OCI-LY7 (cell line): ENCODE results near the gene SH2B2. TPM values are rescaled to one million over a fixed set of nuclear protein-coding genes. Genes with fewer than 3 reads are reported as not detected.

ENCODE experiments used
- BruUV-seq: library from RNA; stranded (reverse); fragments of 400-500 nt; replicated peaks from 2 replicates; lab custom pipeline; 2021; lab: Mats Ljungman, UMichigan
- CTCF ChIA-PET: fragments of 300-600 bp; sonication (Branson Sonifier 250); formaldehyde crosslinking; loops from one replicate; lab custom pipeline; 2022; ENCODE audit warnings: antibody characterized with exemption; ENCODE audit not compliant: unreplicated experiment; lab: Charles Lee
- POLR2A ChIA-PET: fragments of 300-600 bp; sonication (Branson Sonifier 250); formaldehyde crosslinking; loops from one replicate; lab custom pipeline; 2022; ENCODE audit warnings: antibody characterized with exemption; lab: Charles Lee
- DNase-seq: peaks from one replicate; pipeline ENCODE4 v3.0.0-alpha.2; 2015; ENCODE audit warnings: low spot score
- H2AFZ ChIP-seq: fragments of 200-600 bp; sonication (generic), shearing (Covaris generic); 2 replicates; pipeline ENCODE4 v1.6.1; 2014; ENCODE audit warnings: mild to moderate bottlenecking, antibody characterized with exemption, low read length, moderate library complexity
- H3K27ac ChIP-seq: fragments of 200-600 bp; sonication (generic); 2 replicates; pipeline ENCODE4 v1.5.1; 2014; ENCODE audit warnings: mixed run types, low read depth, mild to moderate bottlenecking, moderate library complexity, low read length, inconsistent platforms; ENCODE audit not compliant: poor library complexity, severe bottlenecking
- H3K36me3 ChIP-seq: fragments of 200-600 bp; sonication (generic); 2 replicates; pipeline ENCODE4 v1.6.1; 2014; ENCODE audit warnings: mild to moderate bottlenecking, antibody characterized with exemption, low read length, moderate library complexity, mixed read lengths; ENCODE audit not compliant: insufficient read depth
- H3K4me1 ChIP-seq: fragments of 200-600 bp; sonication (generic); 2 replicates; pipeline ENCODE4 v1.5.1; 2014; ENCODE audit warnings: mild to moderate bottlenecking, low read length; ENCODE audit not compliant: insufficient read depth, poor library complexity, severe bottlenecking
- H3K4me2 ChIP-seq: fragments of 200-600 bp; sonication (generic); 2 replicates; pipeline ENCODE4 v1.6.1; 2014; ENCODE audit warnings: mild to moderate bottlenecking, low read length
- H3K4me3 ChIP-seq: fragments of 200-600 bp; sonication (generic); 2 replicates; pipeline ENCODE4 v1.5.1; 2014; ENCODE audit warnings: mild to moderate bottlenecking, low read depth, low read length; ENCODE audit not compliant: poor library complexity, severe bottlenecking
- H3K79me2 ChIP-seq: fragments of 200-600 bp; sonication (generic); 2 replicates; pipeline ENCODE4 v1.6.1; 2016; ENCODE audit warnings: low read depth, mild to moderate bottlenecking, low read length, moderate library complexity, mixed read lengths; ENCODE audit not compliant: insufficient read depth
- H3K9me2 ChIP-seq: fragments of 200-600 bp; sonication (generic); 2 replicates; pipeline ENCODE4 v1.6.1; 2016; ENCODE audit warnings: mild to moderate bottlenecking, low read length, mixed read lengths; ENCODE audit not compliant: insufficient read depth
- H3K9me3 ChIP-seq: fragments of 200-600 bp; sonication (generic); 2 replicates; pipeline ENCODE4 v1.6.1; 2014; ENCODE audit warnings: mild to moderate bottlenecking, mixed run types, low read length, mixed read lengths
- H4K20me1 ChIP-seq: fragments of 200-600 bp; sonication (generic); 2 replicates; pipeline ENCODE4 v1.6.1; 2014; ENCODE audit warnings: mild to moderate bottlenecking, antibody characterized with exemption, low read length, moderate library complexity, mixed read lengths; ENCODE audit not compliant: insufficient read depth
- EZH2phosphoT487 ChIP-seq: fragments of 200-600 bp; sonication (generic); IDR thresholded peaks from 2 replicates; pipeline ENCODE4 v1.6.1; 2018; ENCODE audit warnings: low read depth, borderline replicate concordance, mild to moderate bottlenecking, mixed run types, antibody characterized with exemption, low read length, moderate library complexity, mixed read lengths
- intact Hi-C: fragments of 100-400 bp; cut with micrococcal nuclease; formaldehyde crosslinking; loops from one replicate; pipeline ENCODE4 v1.10.0; 2022; ENCODE audit not compliant: unreplicated experiment
- total RNA-seq, 2 experiments: library from RNA; depleted of rRNA in 1 of 2; stranded (reverse); fragments of >200 nt in 1 of 2; shearing (Covaris generic) in 1 of 2; gene quantifications; 2 replicates each; pipeline ENCODE4 v1.2.3, GENCODE V29; 2014 to 2022
- TF ChIP-seq, protein P1 (sequence below): fragments of 200-600 bp; sonication (generic); conservative IDR thresholded peaks from 2 replicates; pipeline ENCODE4 v1.5.1; 2014; ENCODE audit warnings: mild to moderate bottlenecking, antibody characterized with exemption, low read length, moderate library complexity, mixed read lengths

SH2B2 gene
- total RNA-seq, 2 experiments from 2014 or later, result 42.0 to 131 TPM

DNA sequence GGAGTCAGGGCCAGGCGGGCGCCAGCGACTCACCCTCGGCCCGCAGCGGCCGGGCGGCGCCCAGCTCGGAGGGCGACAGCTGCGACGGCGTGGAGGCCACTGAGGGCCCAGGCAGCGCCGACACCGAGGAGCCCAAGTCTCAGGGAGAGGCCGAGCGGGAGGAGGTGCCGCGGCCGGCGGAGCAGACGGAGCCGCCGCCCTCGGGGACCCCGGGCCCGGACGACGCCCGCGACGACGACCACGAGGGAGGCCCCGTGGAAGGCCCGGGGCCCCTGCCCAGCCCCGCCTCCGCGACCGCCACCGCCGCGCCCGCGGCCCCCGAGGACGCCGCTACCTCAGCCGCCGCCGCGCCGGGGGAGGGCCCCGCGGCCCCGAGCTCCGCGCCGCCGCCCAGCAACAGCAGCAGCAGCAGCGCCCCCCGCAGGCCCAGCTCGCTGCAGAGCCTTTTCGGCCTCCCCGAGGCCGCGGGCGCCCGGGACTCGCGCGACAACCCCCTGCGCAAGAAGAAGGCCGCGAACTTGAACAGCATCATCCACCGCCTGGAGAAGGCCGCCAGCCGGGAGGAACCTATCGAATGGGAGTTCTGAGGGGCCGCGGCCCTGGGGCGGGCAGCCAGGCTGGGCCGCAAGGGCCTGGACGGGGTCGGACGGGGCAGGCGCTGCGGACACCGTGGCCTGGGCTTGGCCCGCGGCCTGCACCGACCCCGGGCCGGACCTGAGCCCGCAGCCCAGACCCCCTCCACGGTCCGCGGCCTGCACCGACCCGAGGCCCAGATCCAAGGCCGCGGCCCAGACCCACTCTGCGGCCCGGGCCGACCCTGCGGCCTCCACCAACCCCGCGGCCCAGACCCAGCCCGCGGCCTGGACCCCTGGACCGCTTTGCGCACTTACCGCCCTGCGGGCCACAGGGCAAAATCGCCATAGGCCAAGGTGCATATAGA lies 37.9 kb upstream of the SH2B2 start:
- H3K9me3 ChIP-seq, result no peaks in the 10 kb centered on the region
- H3K79me2 ChIP-seq, result peaks cover 13% of the 10 kb centered on the region; the same call in 1 of the 2 replicates
- CTCF ChIA-PET, result no interaction called here
- H3K4me2 ChIP-seq, result no peak overlapping the region
- intact Hi-C loops, result no loop called here
- no peak overlapping the region for H3K4me3 ChIP-seq
- H3K36me3 ChIP-seq, result peaks cover 85% of the 10 kb centered on the region
- H3K9me2 ChIP-seq, result no peaks in the 10 kb centered on the region
- no peak overlapping the region for H2AFZ ChIP-seq
- no peaks in the 10 kb centered on the region for H4K20me1 ChIP-seq
- POLR2A ChIA-PET, result interaction anchor here (0.6 kb wide), 1 partner anchor 11 kb away, joined by 3 read pairs; no protein-coding TSS in a partner anchor
- BruUV-seq, result no TSS peak
- no peak for DNase-seq
- H3K4me1 ChIP-seq, result peaks cover 24% of the 10 kb centered on the region
- no peak for TF ChIP-seq EZH2phosphoT487
- TF ChIP-seq, protein P1, sequence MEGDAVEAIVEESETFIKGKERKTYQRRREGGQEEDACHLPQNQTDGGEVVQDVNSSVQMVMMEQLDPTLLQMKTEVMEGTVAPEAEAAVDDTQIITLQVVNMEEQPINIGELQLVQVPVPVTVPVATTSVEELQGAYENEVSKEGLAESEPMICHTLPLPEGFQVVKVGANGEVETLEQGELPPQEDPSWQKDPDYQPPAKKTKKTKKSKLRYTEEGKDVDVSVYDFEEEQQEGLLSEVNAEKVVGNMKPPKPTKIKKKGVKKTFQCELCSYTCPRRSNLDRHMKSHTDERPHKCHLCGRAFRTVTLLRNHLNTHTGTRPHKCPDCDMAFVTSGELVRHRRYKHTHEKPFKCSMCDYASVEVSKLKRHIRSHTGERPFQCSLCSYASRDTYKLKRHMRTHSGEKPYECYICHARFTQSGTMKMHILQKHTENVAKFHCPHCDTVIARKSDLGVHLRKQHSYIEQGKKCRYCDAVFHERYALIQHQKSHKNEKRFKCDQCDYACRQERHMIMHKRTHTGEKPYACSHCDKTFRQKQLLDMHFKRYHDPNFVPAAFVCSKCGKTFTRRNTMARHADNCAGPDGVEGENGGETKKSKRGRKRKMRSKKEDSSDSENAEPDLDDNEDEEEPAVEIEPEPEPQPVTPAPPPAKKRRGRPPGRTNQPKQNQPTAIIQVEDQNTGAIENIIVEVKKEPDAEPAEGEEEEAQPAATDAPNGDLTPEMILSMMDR, result no peak
- no peak overlapping the region for H3K27ac ChIP-seq

DNA sequence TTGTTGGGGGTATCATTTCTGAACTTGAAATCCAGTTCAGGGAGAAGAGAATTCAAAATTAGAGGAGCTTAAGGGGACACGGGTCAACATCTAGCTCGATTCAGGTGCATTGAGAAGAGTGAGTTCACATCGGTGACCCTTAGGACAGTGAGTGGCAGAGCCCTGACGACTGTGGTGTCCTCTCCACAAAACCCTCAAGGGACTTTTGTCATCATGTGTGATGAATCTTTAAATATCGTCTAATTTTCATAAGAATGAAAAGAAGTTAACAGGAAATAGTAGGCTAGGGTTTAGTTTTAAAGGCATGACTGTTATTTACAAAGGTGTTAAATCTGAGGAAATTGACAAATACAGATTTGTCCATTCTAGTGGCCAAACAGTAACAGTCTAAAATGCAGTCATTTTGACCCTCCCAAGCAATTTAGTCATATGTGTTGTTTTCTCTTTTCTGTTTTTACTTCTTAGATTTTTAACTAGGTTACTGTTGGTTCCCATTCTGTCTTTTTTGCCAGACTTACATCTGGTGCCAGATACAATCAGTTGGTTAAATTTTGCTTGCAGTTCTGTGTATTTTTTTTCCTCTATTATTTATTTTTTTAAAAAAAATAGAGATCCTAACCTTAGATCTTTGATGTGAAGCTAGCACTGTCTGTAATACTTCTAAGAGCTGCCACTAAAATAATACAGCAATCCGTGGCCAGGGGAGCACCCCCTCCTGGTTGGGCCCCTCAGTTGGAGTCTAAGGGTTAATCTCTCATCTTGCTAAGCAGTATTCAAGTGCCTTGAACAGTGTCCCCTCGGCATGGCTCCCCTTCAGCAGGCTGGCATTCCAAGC lies 34.9 kb upstream of the SH2B2 start:
- ChIA-PET POLR2A (interaction anchor here (0.6 to 1.2 kb wide), 2 partner anchors 11 to 351 kb away, joined by 3 to 4 read pairs; no protein-coding TSS in a partner anchor), CTCF (no interaction called here)
- Histone ChIP-seq H3K9me3 (no peaks in the 10 kb centered on the region), H2AFZ (no peak overlapping the region), H4K20me1 (no peaks in the 10 kb centered on the region), H3K36me3 (peaks cover 79% of the 10 kb centered on the region), H3K27ac (peak overlapping the region; percentile 50), H3K4me2 (peak overlapping the region; percentile 68), H3K4me3 (peak overlapping the region; percentile 36), H3K9me2 (no peaks in the 10 kb centered on the region), H3K4me1 (peaks cover 24% of the 10 kb centered on the region), H3K79me2 (peaks cover 13% of the 10 kb centered on the region; the same call in 1 of the 2 replicates)
- intact Hi-C loops, result no loop called here
- TF ChIP-seq, protein P1, result no peak; the same call in 1 of the 2 replicates
- TF ChIP-seq EZH2phosphoT487, result no peak
- peak; percentile 34 for DNase-seq
- BruUV-seq, result no TSS peak
